Endothelial cell of umbilical vein (primary cell): Measurements from ENCODE around the gene G3BP2. TPM values are rescaled to one million over a fixed set of nuclear protein-coding genes. Genes with fewer than 3 reads are reported as not detected.
"Not testable (repeated sequence)": the region's sequence is repeated elsewhere in the genome, so short reads cannot be mapped to it uniquely, and the experiment has no call there.

Experiments
- BruUV-seq: library from RNA; stranded (reverse); fragments of 400-500 nt; replicated peaks from 2 replicates; lab custom pipeline; 2021; lab: Mats Ljungman, UMichigan
- CTCF ChIA-PET: fragments of 300-600, 350-600 bp; sonication (Branson Sonifier 250); formaldehyde crosslinking; loops from one replicate; lab custom pipeline; 2021; ENCODE audit warnings: antibody characterized with exemption, inconsistent platforms; lab: Charles Lee
- POLR2A ChIA-PET: fragments of 300-600, 350-600 bp; sonication (Branson Sonifier 250); formaldehyde crosslinking; loops from one replicate; lab custom pipeline; 2021; ENCODE audit warnings: antibody characterized with exemption, inconsistent platforms; lab: Charles Lee
- DNase-seq: peaks from one replicate; pipeline ENCODE4 v3.0.0-alpha.2; 2011; ENCODE audit warnings: low read depth, low spot score
- FAIRE-seq: peaks from 2 replicates; lab custom pipeline; 2011; peaks lifted over from hg19 to GRCh38; lab: Jason Lieb, UNC
- H2AFZ ChIP-seq: 2 replicates; pipeline ENCODE4 v1.6.0; 2012; ENCODE audit warnings: low read depth, low read length, control low read depth, inconsistent platforms
- H3K27ac ChIP-seq: 2 replicates; pipeline ENCODE4 v1.5.1; 2011; ENCODE audit warnings: low read depth, mild to moderate bottlenecking, control low read depth, low read length, moderate library complexity; ENCODE audit not compliant: insufficient read depth
- H3K27me3 ChIP-seq, 2 experiments: 2 replicates each; pipeline versions ENCODE4 v1.6.0 to v1.6.1; 2011; ENCODE audit warnings: low read length in 2 of 2, mixed read lengths in 1 of 2; ENCODE audit not compliant: control insufficient read depth in 2 of 2, insufficient read depth in 2 of 2
- H3K36me3 ChIP-seq, 2 experiments: 2 replicates in 1 of 2; 3 replicates in 1 of 2; pipeline ENCODE4 v1.5.1; 2011; ENCODE audit warnings: low read length in 2 of 2, mild to moderate bottlenecking in 1 of 2, moderate library complexity in 1 of 2; ENCODE audit not compliant: control insufficient read depth in 2 of 2, insufficient read depth in 2 of 2; ENCODE audit errors: extremely low read depth in 1 of 2
- H3K4me1 ChIP-seq: 3 replicates; pipeline ENCODE4 v1.5.1; 2011; ENCODE audit warnings: mild to moderate bottlenecking, low read length; ENCODE audit not compliant: control insufficient read depth, insufficient read depth; ENCODE audit errors: extremely low read depth
- H3K4me2 ChIP-seq: 2 replicates; pipeline ENCODE4 v1.6.1; 2011; ENCODE audit warnings: low read length, control low read depth, mixed read lengths; ENCODE audit not compliant: insufficient read depth
- H3K4me3 ChIP-seq, 3 experiments: fragments of 200-600 bp in 1 of 3; sonication (generic), shearing (Covaris generic) in 1 of 3; replicated peaks in 1 of 3; 2 replicates each; pipeline ENCODE4 v1.5.1; 2011 to 2016; ENCODE audit warnings: control low read depth in 3 of 3, low read length in 3 of 3, mild to moderate bottlenecking in 2 of 3, inconsistent platforms in 1 of 3, low read depth in 1 of 3, moderate library complexity in 1 of 3; ENCODE audit not compliant: insufficient read depth in 1 of 3
- H3K79me2 ChIP-seq: 2 replicates; pipeline ENCODE4 v1.6.0; 2012; ENCODE audit warnings: low read length, inconsistent platforms; ENCODE audit not compliant: control insufficient read depth, insufficient read depth
- H3K9ac ChIP-seq: replicated peaks from 2 replicates; pipeline ENCODE3; 2011; ENCODE audit warnings: low read length, control low read depth; ENCODE audit not compliant: insufficient read depth; ENCODE audit errors: extremely low read depth
- H3K9me1 ChIP-seq: replicated peaks from 3 replicates; pipeline ENCODE4 v1.6.0; 2011; ENCODE audit warnings: mild to moderate bottlenecking, low read length; ENCODE audit not compliant: control insufficient read depth, insufficient read depth; ENCODE audit errors: extremely low read depth
- H3K9me3 ChIP-seq: replicated peaks from 2 replicates; pipeline ENCODE4 v1.5.1; 2012; ENCODE audit warnings: low read length, inconsistent platforms; ENCODE audit not compliant: control insufficient read depth, insufficient read depth
- H4K20me1 ChIP-seq: replicated peaks from 2 replicates; pipeline ENCODE3; 2011; ENCODE audit warnings: mild to moderate bottlenecking, low read length; ENCODE audit not compliant: control insufficient read depth, insufficient read depth; ENCODE audit errors: extremely low read depth
- EZH2 ChIP-seq: IDR thresholded peaks from 2 replicates; pipeline ENCODE4 v1.6.1; 2012; ENCODE audit warnings: borderline replicate concordance, low read depth, mild to moderate bottlenecking, moderate library complexity, low read length, inconsistent platforms; ENCODE audit not compliant: severe bottlenecking
- MYC ChIP-seq: IDR thresholded peaks from one replicate; pipeline ENCODE4 v1.6.1; 2011; ENCODE audit warnings: mild to moderate bottlenecking, low read depth, low read length
- dilution Hi-C: fragments of 300-500 bp; cut with MboI; formaldehyde crosslinking; loops from one replicate; pipeline ENCODE4 v1.15.0; 2019; ENCODE audit warnings: low sequenced_read_pairs; ENCODE audit not compliant: extremely low pct_ligation_motif_present
- intact Hi-C: fragments of 100-400 bp; cut with micrococcal nuclease; formaldehyde crosslinking; loops from one replicate; pipeline ENCODE4 v1.10.0; 2022
- polyA plus RNA-seq, 4 experiments: library from polyadenylated mRNA; depleted of rRNA in 3 of 4; stranded (reverse) in 3 of 4; unstranded in 1 of 4; fragments of >200 nt; gene quantifications; 2 replicates each; pipeline versions ENCODE4 v1.2.1 to v1.2.3, GENCODE V29; 2011 to 2012; ENCODE audit warnings: missing spikeins in 1 of 4
- total RNA-seq: library from RNA; stranded (reverse); gene quantifications from 2 replicates; pipeline ENCODE4 v1.2.3, GENCODE V29; 2021

The G3BP2 gene
- total and polyA plus RNA-seq, 2 donors (not counting 3 experiments of a cell fraction or from before 2014, with no cell fraction given) = 61.1 to 180 TPM

DNA sequence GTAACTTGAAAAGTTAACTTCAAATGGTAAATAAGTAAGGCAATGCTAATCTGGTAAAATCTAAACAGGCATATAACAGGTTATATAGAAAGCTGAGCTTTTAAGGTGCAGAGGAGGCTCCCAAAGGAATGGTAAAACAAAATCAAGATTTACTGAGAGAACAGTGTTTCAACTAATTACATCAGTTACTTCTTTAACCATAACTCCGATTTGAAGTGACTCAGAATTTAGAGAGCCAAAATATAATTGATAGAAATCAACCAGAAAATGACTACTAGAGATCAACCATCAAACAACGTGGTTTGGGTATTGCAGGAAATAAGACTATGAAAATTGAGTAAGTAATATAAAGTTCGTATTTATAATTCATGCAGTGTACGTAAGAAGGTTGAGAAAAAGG lies 6.9 kb downstream of the G3BP2 start:
- peaks cover 97% of the 10 kb centered on the region for H3K79me2 ChIP-seq
- peaks cover 8% of the 10 kb centered on the region for H3K4me1 ChIP-seq
- CTCF ChIA-PET = interaction anchor here (2.4 kb wide), 1 partner anchor 58 kb away, joined by 9 read pairs; the partner anchor contains the start of gene USO1
- peaks cover 14% of the 10 kb centered on the region for H4K20me1 ChIP-seq
- no peak overlapping the region for H3K4me3 ChIP-seq
- H3K9me3 ChIP-seq = no peaks in the 10 kb centered on the region
- TF ChIP-seq EZH2 (no peak), MYC (no peak)
- no peak overlapping the region for H3K4me2 ChIP-seq
- H2AFZ ChIP-seq = no peak overlapping the region
- intact Hi-C loops = no loop called here
- no peak overlapping the region for H3K9ac ChIP-seq
- dilution Hi-C loops = no loop called here
- no peak overlapping the region for H3K27ac ChIP-seq
- DNase-seq = no peak
- POLR2A ChIA-PET = interaction anchor here (0.5 kb wide), 1 partner anchor 274 kb away, joined by 4 read pairs; no protein-coding TSS in a partner anchor
- no TSS peak for BruUV-seq
- peaks cover 5% of the 10 kb centered on the region for H3K9me1 ChIP-seq
- no peaks in the 10 kb centered on the region for H3K27me3 ChIP-seq
- FAIRE-seq = no peak
- H3K36me3 ChIP-seq = peaks cover 0 to 3% of the 10 kb centered on the region in 2 experiments

DNA sequence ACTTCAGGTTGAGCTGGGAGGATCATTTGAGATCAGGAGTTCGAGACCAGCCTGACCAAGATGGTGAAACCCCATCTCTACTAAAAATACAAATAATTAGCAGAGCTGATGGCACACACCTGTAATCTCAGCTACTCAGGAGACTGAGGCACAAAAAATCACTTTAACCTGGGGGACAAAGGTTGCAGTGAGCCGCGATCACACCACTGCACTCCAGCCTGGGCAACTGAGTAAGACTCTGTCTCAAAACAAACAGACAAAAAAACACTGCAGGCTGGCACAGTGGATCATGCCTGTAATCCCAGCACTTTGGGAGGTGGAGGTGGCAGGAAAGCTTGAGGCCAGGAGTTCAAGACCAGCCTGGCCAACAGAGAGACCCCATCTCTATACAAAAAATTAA lies 8.6 kb downstream of the G3BP2 start:
- H2AFZ ChIP-seq, H3K4me3 ChIP-seq, H3K4me1 ChIP-seq, dilution Hi-C loops, intact Hi-C loops, BruUV-seq, FAIRE-seq, H3K4me2 ChIP-seq, H3K9me1 ChIP-seq, H3K36me3 ChIP-seq, H3K27me3 ChIP-seq, H3K9ac ChIP-seq, H3K9me3 ChIP-seq, H3K27ac ChIP-seq, DNase-seq: not testable (repeated sequence)
- Histone ChIP-seq H3K79me2 (peaks cover 97% of the 10 kb centered on the region), H4K20me1 (peaks cover 11% of the 10 kb centered on the region)
- ChIA-PET CTCF (interaction anchor here (1.2 to 2.4 kb wide), 2 partner anchors 11 to 59 kb away, joined by 3 to 9 read pairs; partner anchors contain the start of gene USO1), POLR2A (interaction anchor here (0.9 kb wide), 1 partner anchor 61 kb away, joined by 3 read pairs; no protein-coding TSS in a partner anchor)
